Central memory CD4-positive, alpha-beta T cell (primary cell): ENCODE measurements around the gene CD300H.
"Not testable (repeated sequence)": the region's sequence is repeated elsewhere in the genome, so short reads cannot be mapped to it uniquely, and the experiment has no call there.

Experiments
- DNase-seq: peaks from one replicate; pipeline ENCODE4 v3.0.0; 2022

The CD300H gene

GRCh38 chr17:74584292-74585060 is 17.2 kb upstream of the CD300H start:
- no peak for DNase-seq

GRCh38 chr17:74582633-74583032 is 15.3 kb upstream of the CD300H start:
- no peak for DNase-seq

GRCh38 chr17:74579900-74580299 is 12.6 kb upstream of the CD300H start:
- no peak for DNase-seq

GRCh38 chr17:74578979-74579378 is 11.7 kb upstream of the CD300H start:
- no peak for DNase-seq

GRCh38 chr17:74574489-74575142 is 7.3 kb upstream of the CD300H start:
- DNase-seq, result no peak

- DNase-seq, result not testable (repeated sequence)
These were observed 6.3 kb upstream of the CD300H start for GRCh38 chr17:74573635-74574034.

- no peak for DNase-seq
These were observed 5.9 kb upstream of the CD300H start for GRCh38 chr17:74573169-74573568.

GRCh38 chr17:74571621-74572270 is 4.4 kb upstream of the CD300H start:
- no peak for DNase-seq

- no peak for DNase-seq
These were observed 2.0 kb upstream of the CD300H start for GRCh38 chr17:74569020-74570003.

GRCh38 chr17:74568106-74568873 is 981 bp upstream of the CD300H start:
- DNase-seq, result no peak

GRCh38 chr17:74566132-74566753 is 1.1 kb downstream of the CD300H start:
- DNase-seq, result no peak

- DNase-seq, result no peak
These were observed 2.2 kb downstream of the CD300H start for GRCh38 chr17:74565126-74565525.

- DNase-seq, result no peak
These were observed 4.0 kb downstream of the CD300H start for GRCh38 chr17:74563358-74563757.

- no peak for DNase-seq
These were observed 5.7 kb downstream of the CD300H start for GRCh38 chr17:74561586-74561985.

- no peak for DNase-seq
These were observed 8.3 kb downstream of the CD300H start for GRCh38 chr17:74558882-74559519.

GRCh38 chr17:74558402-74558801 is 8.9 kb downstream of the CD300H start:
- not testable (repeated sequence) for DNase-seq

- DNase-seq, result no peak
These were observed 11.8 kb downstream of the CD300H start for GRCh38 chr17:74555427-74555940.

- DNase-seq, result no peak
These were observed 12.4 kb downstream of the CD300H start for GRCh38 chr17:74554909-74555308.

GRCh38 chr17:74552037-74552436 is 15.3 kb downstream of the CD300H start:
- DNase-seq, result no peak

GRCh38 chr17:74550602-74551001 is 16.7 kb downstream of the CD300H start:
- DNase-seq, result no peak

- DNase-seq, result no peak
These were observed 18.0 kb downstream of the CD300H start for GRCh38 chr17:74549343-74549742.
